GM21515 (cell line): ENCODE results near the gene TCP11X1.
"Not testable (repeated sequence)": the region's sequence is repeated elsewhere in the genome, so short reads cannot be mapped to it uniquely, and the experiment has no call there.

ENCODE experiments used
- ATAC-seq: cut with Tn5 transposase; IDR thresholded peaks from one replicate; pipeline ENCODE4 v1.9.1; 2021; ENCODE audit not compliant: unreplicated experiment

Gene TCP11X1

GRCh38 chrX:102214986-102215385, at the start of gene TCP11X1:
Gene TCP11X1, plus strand, starts transcription at chrX:102215301.
- ATAC-seq: not testable (repeated sequence)

- ATAC-seq: no peak
Observed at GRCh38 chrX:102185967-102186720, 29.0 kb upstream of the TCP11X1 start.

GRCh38 chrX:102207940-102208339, 7.2 kb upstream of the TCP11X1 start:
- ATAC-seq: not testable (repeated sequence)

- ATAC-seq: not testable (repeated sequence)
Observed at GRCh38 chrX:102216497-102216896, 1.4 kb downstream of the TCP11X1 start.

- ATAC-seq: not testable (repeated sequence)
Observed at GRCh38 chrX:102235678-102236077, 20.6 kb downstream of the TCP11X1 start.

GRCh38 chrX:102240265-102240664, 25.2 kb downstream of the TCP11X1 start:
- not testable (repeated sequence) for ATAC-seq

GRCh38 chrX:102246893-102247292, 31.8 kb downstream of the TCP11X1 start, which contains the start of gene NXF2:
Gene NXF2, plus strand, starts transcription at chrX:102247167. Its CDS starts 59,912 bp downstream, at chrX:102307079.
- ATAC-seq: not testable (repeated sequence)

- not testable (repeated sequence) for ATAC-seq
Observed at GRCh38 chrX:102272231-102272630, 57.1 kb downstream of the TCP11X1 start.
